K562 (cell line): ENCODE measurements around the gene INTS4. TPM values are rescaled to one million over a fixed set of nuclear protein-coding genes. Genes with fewer than 3 reads are reported as not detected.
A peak's percentile ranks its signal among the peaks of the same experiment; 100 is the strongest.

ENCODE experiments used
- ATAC-seq: fragments of 200-7000 bp; cut with Tn5 transposase; 3 replicates; pipeline ENCODE4 v1.9.1; 2020; ENCODE audit warnings: moderate library complexity
- BruUV-seq: library from RNA; stranded (reverse); fragments of 400-500 nt; replicated peaks from 2 replicates; lab custom pipeline; 2021; lab: Mats Ljungman, UMichigan
- CTCF ChIA-PET: fragments of 300-600 bp; formaldehyde crosslinking; extraction: SDS; loops from one replicate; lab custom pipeline; 2021; ENCODE audit warnings: low intra/inter-chr PET ratio; lab: Yijun Ruan, JAX
- POLR2A ChIA-PET: fragments of 300-600, 350-650 bp; sonication (Branson Sonifier 250); formaldehyde crosslinking; extraction: SDS; loops from one replicate; lab custom pipeline; 2021; ENCODE audit warnings: antibody characterized with exemption, inconsistent platforms; lab: Yijun Ruan, JAX
- DNase-seq, 4 experiments: peaks; one replicate each; pipeline versions ENCODE4 v3.0.0 to v3.0.0-alpha.2; 2011 to 2018; ENCODE audit warnings: low spot score in 3 of 4, mixed read lengths in 3 of 4; ENCODE audit errors: extremely low read depth in 1 of 4
- FAIRE-seq: peaks from 2 replicates; lab custom pipeline; 2011; peaks lifted over from hg19 to GRCh38; lab: Jason Lieb, UNC
- H2AFZ ChIP-seq: 2 replicates; pipeline ENCODE4 v1.6.0; 2011; ENCODE audit warnings: low read depth, low read length, control low read depth, inconsistent platforms
- H3K27ac ChIP-seq: fragments of 200-600 bp; 3 replicates; pipeline ENCODE4 v1.8.0; 2011; ENCODE audit warnings: low read depth, mild to moderate bottlenecking, control low read depth, inconsistent platforms, low read length, moderate library complexity, mixed read lengths; ENCODE audit errors: extremely low read depth
- H3K27me3 ChIP-seq, 2 experiments: fragments of 300-600 bp in 1 of 2; 2 replicates in 1 of 2; 3 replicates in 1 of 2; pipeline versions ENCODE4 v1.6.0 to v1.8.0; 2011; ENCODE audit warnings: inconsistent platforms in 2 of 2, low read length in 2 of 2, mild to moderate bottlenecking in 1 of 2, mixed read lengths in 1 of 2, moderate library complexity in 1 of 2; ENCODE audit not compliant: control insufficient read depth in 2 of 2, insufficient read depth in 2 of 2
- H3K36me3 ChIP-seq: fragments of 300-600 bp; 3 replicates; pipeline ENCODE4 v1.8.0; 2011; ENCODE audit warnings: mild to moderate bottlenecking, low read length, inconsistent platforms; ENCODE audit not compliant: control insufficient read depth, insufficient read depth
- H3K4me1 ChIP-seq, 2 experiments: fragments of 200-600 bp in 1 of 2; replicated peaks in 1 of 2; 2 replicates in 1 of 2; 3 replicates in 1 of 2; pipeline versions ENCODE4 v1.5.1 to v1.8.0; 2011; ENCODE audit warnings: inconsistent platforms in 2 of 2, low read length in 2 of 2, mild to moderate bottlenecking in 1 of 2, mixed read lengths in 1 of 2, moderate library complexity in 1 of 2; ENCODE audit not compliant: control insufficient read depth in 2 of 2, insufficient read depth in 2 of 2
- H3K4me2 ChIP-seq: 2 replicates; pipeline ENCODE4 v1.6.1; 2011; ENCODE audit warnings: low read length, control low read depth, inconsistent platforms, mixed read lengths; ENCODE audit not compliant: insufficient read depth
- H3K4me3 ChIP-seq: fragments of 200-600 bp; sonication (generic), shearing (Covaris generic); 2 replicates; pipeline ENCODE4 v1.5.1; 2016; ENCODE audit warnings: control low read depth, inconsistent platforms
- H3K79me2 ChIP-seq: fragments of 200-600 bp; 3 replicates; pipeline ENCODE4 v1.8.0; 2011; ENCODE audit warnings: low read length, inconsistent platforms; ENCODE audit not compliant: control insufficient read depth, insufficient read depth
- H3K9ac ChIP-seq, 2 experiments: 2 replicates each; pipeline versions ENCODE4 v1.6.0 to v1.6.1; 2011; ENCODE audit warnings: low read depth in 2 of 2, low read length in 2 of 2, control low read depth in 1 of 2, inconsistent platforms in 1 of 2, mild to moderate bottlenecking in 1 of 2, mixed read lengths in 1 of 2; ENCODE audit not compliant: insufficient read depth in 1 of 2
- H3K9me1 ChIP-seq: one replicate; pipeline ENCODE4 v1.6.0; 2011; ENCODE audit warnings: inconsistent platforms, mild to moderate bottlenecking, low read length, moderate library complexity; ENCODE audit not compliant: control insufficient read depth, insufficient read depth
- H3K9me3 ChIP-seq: replicated peaks from 2 replicates; pipeline ENCODE4 v1.5.1; 2011; ENCODE audit warnings: low read depth, low read length, inconsistent platforms; ENCODE audit not compliant: control insufficient read depth, insufficient read depth
- H4K20me1 ChIP-seq: replicated peaks from 2 replicates; pipeline ENCODE4 v1.6.1; 2011; ENCODE audit warnings: low read length, inconsistent platforms, mixed read lengths; ENCODE audit not compliant: control insufficient read depth, insufficient read depth
- HDAC2 ChIP-seq: fragments of 450-650 bp; IDR thresholded peaks from 2 replicates; pipeline ENCODE4 v1.6.1; 2016; ENCODE audit warnings: mild to moderate bottlenecking
- IRF2 ChIP-seq: sonication (generic); formaldehyde crosslinking; IDR thresholded peaks from 2 replicates; pipeline ENCODE4 v1.8.1; 2022; ENCODE audit warnings: mild to moderate bottlenecking, missing genetic modification reagents
- JUN ChIP-seq, 2 experiments: sonication (generic) in 1 of 2; formaldehyde crosslinking in 1 of 2; IDR thresholded peaks; 2 replicates each; pipeline versions ENCODE4 v1.6.1 to v1.8.0; 2012 to 2022; ENCODE audit warnings: borderline replicate concordance in 2 of 2, mild to moderate bottlenecking in 2 of 2, improper control_type of control experiment in 1 of 2, low read depth in 1 of 2, low read length in 1 of 2, missing genetic modification reagents in 1 of 2
- PCBP1 ChIP-seq: fragments of 200-400 bp; formaldehyde crosslinking; IDR thresholded peaks from 2 replicates; pipeline ENCODE4 v1.6.1; 2018; ENCODE audit warnings: mild to moderate bottlenecking, low read depth, low read length; ENCODE audit not compliant: poor library complexity, severe bottlenecking
- SNRNP70 ChIP-seq: fragments of 200-400 bp; formaldehyde crosslinking; optimal IDR thresholded peaks from 2 replicates; pipeline ENCODE3; 2017; ENCODE audit warnings: low read depth, low read length
- STAT5B ChIP-seq: fragments of 250-450 bp; sonication (Bioruptor Pico); IDR thresholded peaks from 2 replicates; pipeline ENCODE4 v1.8.0; 2021; ENCODE audit warnings: mild to moderate bottlenecking, inconsistent platforms
- ZNF77 ChIP-seq: fragments of 250-450 bp; sonication (Bioruptor Pico); IDR thresholded peaks from 2 replicates; pipeline ENCODE4 v1.5.0; 2020
- WGBS: fragments of 100-300 bp; shearing (Covaris generic); methylation state at CpG from one replicate; pipeline ENCODE4 v1.1.6; 2016; ENCODE audit warnings: low coverage, mixed read lengths; ENCODE audit not compliant: insufficient coverage; ENCODE audit errors: missing lambda C conversion rate; 5-methylcytosine and 5-hydroxymethylcytosine counted together
- in situ Hi-C: fragments of 300-500 bp; cut with MboI; formaldehyde crosslinking; loops from 4 replicates; pipeline ENCODE4 v1.15.0; 2018; ENCODE audit warnings: inconsistent platforms, mixed read lengths
- intact Hi-C: fragments of 100-400 bp; cut with micrococcal nuclease; formaldehyde crosslinking; loops from 2 replicates; pipeline ENCODE4 v1.14.2; 2022
- polyA plus RNA-seq, 8 experiments: library from polyadenylated mRNA; depleted of rRNA in 4 of 8; stranded (reverse) in 5 of 8; unstranded in 3 of 8; fragments of >200 nt; fragmentation: Nextera tagmentation in 2 of 8; fragmentation: Illumina TruSeq in 1 of 8; extraction: Ambion mirVana in 2 of 8; extraction: Trizol in 1 of 8; gene quantifications; 2 replicates each; pipeline versions ENCODE4 v1.2.1 to v1.2.3, GENCODE V29; 2011 to 2014; ENCODE audit warnings: inconsistent platforms in 1 of 8, missing spikeins in 1 of 8
- total RNA-seq, 7 experiments: library from RNA; depleted of rRNA in 6 of 7; stranded (reverse); fragments of >200 nt in 6 of 7; fragmentation: Illumina TruSeq in 2 of 7; extraction: Trizol in 2 of 7; gene quantifications; 2 replicates each; pipeline versions ENCODE4 v1.2.1 to v1.2.3, GENCODE V29; 2011 to 2021; ENCODE audit warnings: low replicate concordance in 1 of 7
- TF ChIP-seq, protein P1 (sequence below): fragments of 450-650 bp; formaldehyde crosslinking; IDR thresholded peaks from 2 replicates; pipeline ENCODE4 v1.4.0; 2022; ENCODE audit warnings: missing genetic modification characterization
- TF ChIP-seq, protein P2 (sequence below), 2 experiments: fragments of 250-450 bp in 1 of 2; fragments of 450-650 bp in 1 of 2; sonication (Bioruptor Pico) in 1 of 2; IDR thresholded peaks; 2 replicates each; pipeline versions ENCODE4 v1.6.1 to v1.8.0; 2016 to 2021; ENCODE audit warnings: mild to moderate bottlenecking in 2 of 2, moderate library complexity in 2 of 2, missing compliant biosample characterization in 1 of 2, missing genetic modification characterization in 1 of 2
- TF ChIP-seq, protein P3 (sequence below): IDR thresholded peaks from 3 replicates; pipeline ENCODE4 v1.6.1; 2011; ENCODE audit warnings: borderline replicate concordance, mild to moderate bottlenecking, moderate library complexity; ENCODE audit not compliant: insufficient read length; ENCODE audit errors: extremely low read depth
- TF ChIP-seq, protein P4 (sequence below): sonication (generic); IDR thresholded peaks from 2 replicates; pipeline ENCODE4 v1.6.1; 2016
- TF ChIP-seq, protein P5 (sequence below): sonication (generic); formaldehyde crosslinking; IDR thresholded peaks from 2 replicates; pipeline ENCODE4 v1.9.0; 2022; ENCODE audit warnings: mild to moderate bottlenecking, missing genetic modification reagents

INTS4 gene
- total and polyA plus RNA-seq, 9 of the 15 experiments (the other 6 are each of a cell fraction or from before 2014, with no cell fraction given), result 28.4 to 53.4 (median 44.5) TPM

DNA sequence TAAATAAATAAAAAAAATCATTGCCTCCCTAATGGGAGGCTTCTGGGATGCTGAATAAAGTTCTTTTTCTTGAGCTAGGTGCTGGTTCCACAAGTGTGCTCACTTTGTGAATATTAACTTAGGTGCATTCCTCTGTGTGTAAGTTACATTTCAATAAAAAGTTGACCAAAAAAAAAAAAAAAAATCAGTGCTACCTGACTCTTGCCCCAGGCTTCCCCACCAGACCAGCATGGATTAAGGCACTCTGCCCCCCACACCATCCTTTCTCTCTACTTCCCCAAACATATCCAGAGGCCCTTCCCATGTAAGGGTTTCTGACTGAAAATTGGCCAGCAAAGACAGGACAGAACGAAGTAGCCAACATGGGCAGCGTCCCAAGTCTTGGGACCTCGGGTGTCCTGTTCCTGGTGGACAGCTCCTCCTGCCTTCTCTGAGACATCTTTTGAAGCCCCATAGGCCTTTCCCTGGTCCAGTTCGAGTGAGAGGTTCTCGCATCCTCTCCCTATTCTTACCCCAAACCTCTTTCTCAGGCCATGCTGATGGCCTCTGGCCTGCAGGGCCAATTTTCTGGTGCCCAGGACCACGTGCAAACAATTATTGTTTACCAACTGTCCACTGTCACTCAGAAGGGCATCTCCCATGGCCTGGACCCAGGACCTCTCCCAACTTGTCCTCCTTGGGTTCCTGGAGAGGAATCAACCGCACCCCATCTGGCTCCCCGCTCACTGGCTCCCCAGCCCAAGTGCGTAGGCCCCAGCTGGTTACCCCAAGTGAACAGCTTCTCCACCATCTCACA, 43.6 kb upstream of the INTS4 start:
- no peaks in the 10 kb centered on the region for H3K79me2 ChIP-seq
- no peak for FAIRE-seq
- H3K9me3 ChIP-seq, result no peaks in the 10 kb centered on the region
- POLR2A ChIA-PET, result interaction anchor here (0.6 to 1.5 kb wide), 2 partner anchors 16 to 35 kb away, joined by 3 read pairs; no protein-coding TSS in a partner anchor
- no peak overlapping the region for H3K27ac ChIP-seq
- no peaks in the 10 kb centered on the region; a peak in 1 of 5 replicates for H3K27me3 ChIP-seq
- in situ Hi-C loops, result no loop called here
- H3K4me2 ChIP-seq, result no peak overlapping the region
- no peak for TF ChIP-seq STAT5B (CRISPR knock-in tag)
- TF ChIP-seq, protein P1, sequence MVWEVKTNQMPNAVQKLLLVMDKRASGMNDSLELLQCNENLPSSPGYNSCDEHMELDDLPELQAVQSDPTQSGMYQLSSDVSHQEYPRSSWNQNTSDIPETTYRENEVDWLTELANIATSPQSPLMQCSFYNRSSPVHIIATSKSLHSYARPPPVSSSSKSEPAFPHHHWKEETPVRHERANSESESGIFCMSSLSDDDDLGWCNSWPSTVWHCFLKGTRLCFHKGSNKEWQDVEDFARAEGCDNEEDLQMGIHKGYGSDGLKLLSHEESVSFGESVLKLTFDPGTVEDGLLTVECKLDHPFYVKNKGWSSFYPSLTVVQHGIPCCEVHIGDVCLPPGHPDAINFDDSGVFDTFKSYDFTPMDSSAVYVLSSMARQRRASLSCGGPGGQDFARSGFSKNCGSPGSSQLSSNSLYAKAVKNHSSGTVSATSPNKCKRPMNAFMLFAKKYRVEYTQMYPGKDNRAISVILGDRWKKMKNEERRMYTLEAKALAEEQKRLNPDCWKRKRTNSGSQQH, result no peak
- TF ChIP-seq SNRNP70, result no peak
- no peak for TF ChIP-seq IRF2
- TF ChIP-seq, protein P2, sequence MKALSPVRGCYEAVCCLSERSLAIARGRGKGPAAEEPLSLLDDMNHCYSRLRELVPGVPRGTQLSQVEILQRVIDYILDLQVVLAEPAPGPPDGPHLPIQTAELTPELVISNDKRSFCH (CRISPR knock-in tag; IDR thresholded peaks at IDR 0.05), result no peak
- TF ChIP-seq, protein P2 (tag; IDR thresholded peaks at IDR 0.05), result no peak
- TF ChIP-seq ZNF77 (CRISPR knock-in tag), result no peak
- TF ChIP-seq JUN (IDR thresholded peaks at IDR 0.05; ENCODE audit: borderline replicate concordance, low read depth, low read length), result no peak
- no peak for TF ChIP-seq JUN (CRISPR knock-in tag; IDR thresholded peaks at IDR 0.05; ENCODE audit: borderline replicate concordance)
- TF ChIP-seq HDAC2, result no peak
- TF ChIP-seq, protein P3, sequence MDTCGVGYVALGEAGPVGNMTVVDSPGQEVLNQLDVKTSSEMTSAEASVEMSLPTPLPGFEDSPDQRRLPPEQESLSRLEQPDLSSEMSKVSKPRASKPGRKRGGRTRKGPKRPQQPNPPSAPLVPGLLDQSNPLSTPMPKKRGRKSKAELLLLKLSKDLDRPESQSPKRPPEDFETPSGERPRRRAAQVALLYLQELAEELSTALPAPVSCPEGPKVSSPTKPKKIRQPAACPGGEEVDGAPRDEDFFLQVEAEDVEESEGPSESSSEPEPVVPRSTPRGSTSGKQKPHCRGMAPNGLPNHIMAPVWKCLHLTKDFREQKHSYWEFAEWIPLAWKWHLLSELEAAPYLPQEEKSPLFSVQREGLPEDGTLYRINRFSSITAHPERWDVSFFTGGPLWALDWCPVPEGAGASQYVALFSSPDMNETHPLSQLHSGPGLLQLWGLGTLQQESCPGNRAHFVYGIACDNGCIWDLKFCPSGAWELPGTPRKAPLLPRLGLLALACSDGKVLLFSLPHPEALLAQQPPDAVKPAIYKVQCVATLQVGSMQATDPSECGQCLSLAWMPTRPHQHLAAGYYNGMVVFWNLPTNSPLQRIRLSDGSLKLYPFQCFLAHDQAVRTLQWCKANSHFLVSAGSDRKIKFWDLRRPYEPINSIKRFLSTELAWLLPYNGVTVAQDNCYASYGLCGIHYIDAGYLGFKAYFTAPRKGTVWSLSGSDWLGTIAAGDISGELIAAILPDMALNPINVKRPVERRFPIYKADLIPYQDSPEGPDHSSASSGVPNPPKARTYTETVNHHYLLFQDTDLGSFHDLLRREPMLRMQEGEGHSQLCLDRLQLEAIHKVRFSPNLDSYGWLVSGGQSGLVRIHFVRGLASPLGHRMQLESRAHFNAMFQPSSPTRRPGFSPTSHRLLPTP, result no peak
- TF ChIP-seq, protein P4, sequence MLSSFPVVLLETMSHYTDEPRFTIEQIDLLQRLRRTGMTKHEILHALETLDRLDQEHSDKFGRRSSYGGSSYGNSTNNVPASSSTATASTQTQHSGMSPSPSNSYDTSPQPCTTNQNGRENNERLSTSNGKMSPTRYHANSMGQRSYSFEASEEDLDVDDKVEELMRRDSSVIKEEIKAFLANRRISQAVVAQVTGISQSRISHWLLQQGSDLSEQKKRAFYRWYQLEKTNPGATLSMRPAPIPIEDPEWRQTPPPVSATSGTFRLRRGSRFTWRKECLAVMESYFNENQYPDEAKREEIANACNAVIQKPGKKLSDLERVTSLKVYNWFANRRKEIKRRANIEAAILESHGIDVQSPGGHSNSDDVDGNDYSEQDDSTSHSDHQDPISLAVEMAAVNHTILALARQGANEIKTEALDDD, result no peak
- no peak for TF ChIP-seq PCBP1
- TF ChIP-seq, protein P5, sequence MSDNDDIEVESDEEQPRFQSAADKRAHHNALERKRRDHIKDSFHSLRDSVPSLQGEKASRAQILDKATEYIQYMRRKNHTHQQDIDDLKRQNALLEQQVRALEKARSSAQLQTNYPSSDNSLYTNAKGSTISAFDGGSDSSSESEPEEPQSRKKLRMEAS, result no peak
- ATAC-seq, result no peak
- intact Hi-C loops, result no loop called here
- DNase-seq, result no peak
- CTCF ChIA-PET, result no interaction called here
- no peaks in the 10 kb centered on the region for H3K36me3 ChIP-seq
- H3K4me3 ChIP-seq, result no peak overlapping the region
- H3K9ac ChIP-seq, result peak overlapping the region in 1 of 2 experiments; percentile 65; a peak in 1 of 4 replicates
- WGBS, result 60% methylated on average over 9 of the region's 9 CpGs
- H3K9me1 ChIP-seq, result no peaks in the 10 kb centered on the region
- no peaks in the 10 kb centered on the region for H4K20me1 ChIP-seq
- BruUV-seq, result no TSS peak
- peak overlapping the region; percentile 54; the same call in 1 of the 2 replicates for H2AFZ ChIP-seq
- peaks cover 25 to 28% of the 10 kb centered on the region in 2 experiments for H3K4me1 ChIP-seq
